ENCODE measurements around the gene SIX1. TPM values are rescaled to one million over a fixed set of nuclear protein-coding genes. Genes with fewer than 3 reads are reported as not detected.

SIX1 gene
- total and polyA plus RNA-seq, 2 of the 13 experiments (the other 11 are each of a cell fraction or from before 2014, with no cell fraction given): 1.7 to 6.5 TPM

DNA sequence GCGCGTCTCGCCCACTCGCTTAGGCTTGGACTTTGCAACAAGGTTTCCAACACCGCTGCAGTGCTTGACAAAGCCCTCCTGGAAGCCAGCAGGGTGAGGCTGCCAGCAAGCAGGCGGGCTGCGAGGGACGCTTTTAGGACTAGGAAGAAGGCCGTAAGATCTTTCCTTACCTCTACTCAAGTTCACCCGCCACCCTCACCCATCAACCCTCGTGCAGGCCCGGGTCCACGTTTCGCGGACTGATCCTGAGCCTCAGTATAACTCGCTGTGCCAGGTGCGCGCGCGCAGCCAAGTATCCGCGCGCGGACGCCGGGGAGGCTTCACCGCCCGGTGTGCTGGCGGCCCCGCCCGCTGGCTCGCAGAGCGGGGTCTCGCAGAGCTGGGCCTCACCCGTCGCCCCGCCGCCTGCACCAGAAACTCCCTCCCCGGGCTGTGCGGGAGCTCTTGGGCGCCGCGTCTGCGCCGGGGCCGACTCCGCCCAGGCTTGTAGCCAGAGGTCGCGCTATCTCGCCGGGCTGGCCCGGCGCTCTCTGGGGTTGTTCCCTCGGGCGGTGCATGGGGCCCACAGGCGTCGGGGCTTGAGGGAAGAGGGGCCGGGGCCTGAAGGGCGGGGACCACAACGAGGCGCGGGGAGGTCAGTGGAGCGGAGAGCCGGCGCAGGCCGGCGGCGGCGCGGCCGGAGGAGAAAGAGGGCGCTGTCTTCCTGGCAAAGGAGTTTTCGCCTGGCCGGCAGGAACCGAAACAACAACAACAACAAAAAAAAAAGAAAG is 7.6 kb upstream of the SIX1 start (continued):
- TF ChIP-seq POLR2G (IDR thresholded peaks at IDR 0.05; ENCODE audit: low read depth, low read length) (peak; percentile 65), RARA (CRISPR knock-in tag; IDR thresholded peaks at IDR 0.05) (peak; percentile 23; the same call in 1 of the 2 replicates), HDAC1 (CRISPR knock-in tag; IDR thresholded peaks at IDR 0.05) (peak; percentile 69), STAG1 (CRISPR knock-in tag; IDR thresholded peaks at IDR 0.05) (peak; percentile 66), REPIN1 (CRISPR knock-in tag; IDR thresholded peaks at IDR 0.05; ENCODE audit: borderline replicate concordance, low read depth) (peak; percentile 83; the same call in 1 of the 2 replicates), ZNF670 (CRISPR knock-in tag; IDR thresholded peaks at IDR 0.05; ENCODE audit: borderline replicate concordance) (0 out of 2 replicates have a peak, but pooled peaks have one; percentile 5), SALL1 (CRISPR knock-in tag; IDR thresholded peaks at IDR 0.05) (peak; percentile 30; the same call in 1 of the 2 replicates), TRIM24 (CRISPR knock-in tag; IDR thresholded peaks at IDR 0.05) (no peak), TARDBP (CRISPR knock-in tag; IDR thresholded peaks at IDR 0.05) (peak; percentile 40; the same call in 1 of the 2 replicates), ZNF343 (CRISPR knock-in tag; IDR thresholded peaks at IDR 0.05) (0 out of 2 replicates have a peak, but pooled peaks have one; percentile 25), ZC3H4 (CRISPR knock-in tag; IDR thresholded peaks at IDR 0.05; ENCODE audit: borderline replicate concordance) (no peak)
- TF ChIP-seq, protein P1, sequence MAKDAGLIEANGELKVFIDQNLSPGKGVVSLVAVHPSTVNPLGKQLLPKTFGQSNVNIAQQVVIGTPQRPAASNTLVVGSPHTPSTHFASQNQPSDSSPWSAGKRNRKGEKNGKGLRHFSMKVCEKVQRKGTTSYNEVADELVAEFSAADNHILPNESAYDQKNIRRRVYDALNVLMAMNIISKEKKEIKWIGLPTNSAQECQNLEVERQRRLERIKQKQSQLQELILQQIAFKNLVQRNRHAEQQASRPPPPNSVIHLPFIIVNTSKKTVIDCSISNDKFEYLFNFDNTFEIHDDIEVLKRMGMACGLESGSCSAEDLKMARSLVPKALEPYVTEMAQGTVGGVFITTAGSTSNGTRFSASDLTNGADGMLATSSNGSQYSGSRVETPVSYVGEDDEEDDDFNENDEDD (CRISPR knock-in tag; IDR thresholded peaks at IDR 0.05; ENCODE audit: borderline replicate concordance): peak; percentile 37; the same call in 1 of the 2 replicates
- TF ChIP-seq, protein P2, sequence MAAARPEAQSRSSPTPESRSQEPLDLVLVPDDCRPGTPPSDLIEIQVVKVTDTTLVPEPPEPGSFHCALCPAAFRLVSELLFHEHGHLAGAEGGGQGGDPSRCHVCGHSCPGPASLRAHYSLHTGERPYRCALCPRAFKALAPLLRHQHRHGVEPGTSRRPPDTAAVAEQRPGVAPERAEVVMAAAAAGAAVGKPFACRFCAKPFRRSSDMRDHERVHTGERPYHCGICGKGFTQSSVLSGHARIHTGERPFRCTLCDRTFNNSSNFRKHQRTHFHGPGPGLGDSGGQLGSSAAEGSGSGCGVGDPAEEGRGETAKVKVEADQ (CRISPR knock-in tag; IDR thresholded peaks at IDR 0.05; ENCODE audit: borderline replicate concordance): 0 out of 2 replicates have a peak, but pooled peaks have one; percentile 24
- TF ChIP-seq, protein P3, sequence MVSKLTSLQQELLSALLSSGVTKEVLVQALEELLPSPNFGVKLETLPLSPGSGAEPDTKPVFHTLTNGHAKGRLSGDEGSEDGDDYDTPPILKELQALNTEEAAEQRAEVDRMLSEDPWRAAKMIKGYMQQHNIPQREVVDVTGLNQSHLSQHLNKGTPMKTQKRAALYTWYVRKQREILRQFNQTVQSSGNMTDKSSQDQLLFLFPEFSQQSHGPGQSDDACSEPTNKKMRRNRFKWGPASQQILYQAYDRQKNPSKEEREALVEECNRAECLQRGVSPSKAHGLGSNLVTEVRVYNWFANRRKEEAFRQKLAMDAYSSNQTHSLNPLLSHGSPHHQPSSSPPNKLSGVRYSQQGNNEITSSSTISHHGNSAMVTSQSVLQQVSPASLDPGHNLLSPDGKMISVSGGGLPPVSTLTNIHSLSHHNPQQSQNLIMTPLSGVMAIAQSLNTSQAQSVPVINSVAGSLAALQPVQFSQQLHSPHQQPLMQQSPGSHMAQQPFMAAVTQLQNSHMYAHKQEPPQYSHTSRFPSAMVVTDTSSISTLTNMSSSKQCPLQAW (CRISPR knock-in tag; IDR thresholded peaks at IDR 0.05): peak; percentile 70; the same call in 1 of the 2 replicates
